ENCODE results near the gene DLGAP4.

The DLGAP4 gene

DNA sequence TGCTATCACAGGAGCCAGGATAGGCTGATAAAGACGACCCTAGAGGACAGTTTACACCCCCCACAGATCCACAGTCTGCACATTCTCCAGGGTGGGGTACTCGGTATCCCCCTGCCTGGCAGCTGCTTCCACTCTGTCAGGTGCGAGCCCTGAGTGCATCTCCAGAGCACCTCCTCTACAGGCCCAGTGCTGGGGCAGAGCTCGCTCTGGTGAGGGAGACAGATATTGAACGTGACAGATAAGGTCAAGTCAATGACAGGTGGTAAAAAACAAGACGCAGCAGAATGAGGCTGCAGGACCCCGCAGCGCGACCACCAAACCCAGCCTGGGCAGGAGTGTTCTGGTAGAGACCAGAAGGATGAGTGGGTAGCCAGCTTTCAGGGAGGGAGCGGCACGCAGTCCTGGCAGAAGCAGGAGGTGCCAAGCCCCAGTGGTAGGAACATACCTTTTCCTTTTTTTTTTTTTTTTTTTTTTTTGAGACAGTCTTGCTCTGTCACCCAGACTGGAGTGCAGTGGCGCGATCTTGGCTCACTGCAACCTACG is 222.8 kb downstream of the DLGAP4 start:
- no peak for TF ChIP-seq CTCF (IDR thresholded peaks at IDR 0.05; ENCODE audit: low read depth, low read length)
- H3K4me3 ChIP-seq (ENCODE audit: low read depth, low read length), result no peak overlapping the region

GRCh38 chr20:36532388-36532787 is 226.2 kb downstream of the DLGAP4 start:
- H3K4me3 ChIP-seq (ENCODE audit: low read depth, low read length), result no peak overlapping the region
- TF ChIP-seq CTCF (IDR thresholded peaks at IDR 0.05; ENCODE audit: low read depth, low read length), result no peak

- no peak overlapping the region for H3K4me3 ChIP-seq (ENCODE audit: low read depth, low read length)
- TF ChIP-seq CTCF (IDR thresholded peaks at IDR 0.05; ENCODE audit: low read depth, low read length), result no peak
Observed at GRCh38 chr20:36532822-36533221, 226.7 kb downstream of the DLGAP4 start.

GRCh38 chr20:36538026-36538722 is 232.0 kb downstream of the DLGAP4 start:
- H3K4me3 ChIP-seq (ENCODE audit: low read depth, low read length), result no peak overlapping the region
- TF ChIP-seq CTCF (IDR thresholded peaks at IDR 0.05; ENCODE audit: low read depth, low read length), result no peak

- H3K4me3 ChIP-seq (ENCODE audit: low read depth, low read length), result peak overlapping the region; percentile 99
- no peak for TF ChIP-seq CTCF (IDR thresholded peaks at IDR 0.05; ENCODE audit: low read depth, low read length)
Observed at GRCh38 chr20:36540551-36541211, 234.5 kb downstream of the DLGAP4 start.

GRCh38 chr20:36541227-36541767 is 235.2 kb downstream of the DLGAP4 start, which contains the start of gene MYL9:
MYL9 (plus strand) TSS chr20:36541519; CDS start chr20:36544885, 3,366 bp downstream.
- H3K4me3 ChIP-seq (ENCODE audit: low read depth, low read length), result peak within 1 kb of the TSS; percentile 99
- no peak for TF ChIP-seq CTCF (IDR thresholded peaks at IDR 0.05; ENCODE audit: low read depth, low read length)

All from WI38 (cell line).